NB4 (cell line): ENCODE results near the gene STK32B.

Experiments used
- CTCF ChIP-seq: IDR thresholded peaks from one replicate; pipeline ENCODE4 v1.5.1; 2012; ENCODE audit warnings: low read depth, low read length
- MAX ChIP-seq: IDR thresholded peaks from 2 replicates; pipeline ENCODE4 v1.6.1; 2011; ENCODE audit warnings: low read depth, low read length
- MYC ChIP-seq: IDR thresholded peaks from 2 replicates; pipeline ENCODE4 v1.6.1; 2011; ENCODE audit warnings: low read depth, low read length
- POLR2A ChIP-seq: IDR thresholded peaks from 2 replicates; pipeline ENCODE4 v1.6.1; 2011; ENCODE audit warnings: mild to moderate bottlenecking; ENCODE audit not compliant: insufficient read length; ENCODE audit errors: extremely low read depth

GRCh38 chr4:5166377-5166776, 115.1 kb downstream of the STK32B start:
- TF ChIP-seq CTCF (no peak), POLR2A (no peak), MYC (no peak), MAX (no peak)
